NK-92 (cell line): ENCODE data around the gene COX8A.
A peak's percentile ranks its signal among the peaks of the same experiment; 100 is the strongest.
"Not testable (repeated sequence)": the region's sequence is repeated elsewhere in the genome, so short reads cannot be mapped to it uniquely, and the experiment has no call there.

ENCODE experiments used
- DNase-seq: peaks from one replicate; lab custom pipeline; 2025; ENCODE audit not compliant: unreplicated experiment; lab: John Stamatoyannopoulos, UW

The COX8A gene, protein sequence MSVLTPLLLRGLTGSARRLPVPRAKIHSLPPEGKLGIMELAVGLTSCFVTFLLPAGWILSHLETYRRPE

DNA sequence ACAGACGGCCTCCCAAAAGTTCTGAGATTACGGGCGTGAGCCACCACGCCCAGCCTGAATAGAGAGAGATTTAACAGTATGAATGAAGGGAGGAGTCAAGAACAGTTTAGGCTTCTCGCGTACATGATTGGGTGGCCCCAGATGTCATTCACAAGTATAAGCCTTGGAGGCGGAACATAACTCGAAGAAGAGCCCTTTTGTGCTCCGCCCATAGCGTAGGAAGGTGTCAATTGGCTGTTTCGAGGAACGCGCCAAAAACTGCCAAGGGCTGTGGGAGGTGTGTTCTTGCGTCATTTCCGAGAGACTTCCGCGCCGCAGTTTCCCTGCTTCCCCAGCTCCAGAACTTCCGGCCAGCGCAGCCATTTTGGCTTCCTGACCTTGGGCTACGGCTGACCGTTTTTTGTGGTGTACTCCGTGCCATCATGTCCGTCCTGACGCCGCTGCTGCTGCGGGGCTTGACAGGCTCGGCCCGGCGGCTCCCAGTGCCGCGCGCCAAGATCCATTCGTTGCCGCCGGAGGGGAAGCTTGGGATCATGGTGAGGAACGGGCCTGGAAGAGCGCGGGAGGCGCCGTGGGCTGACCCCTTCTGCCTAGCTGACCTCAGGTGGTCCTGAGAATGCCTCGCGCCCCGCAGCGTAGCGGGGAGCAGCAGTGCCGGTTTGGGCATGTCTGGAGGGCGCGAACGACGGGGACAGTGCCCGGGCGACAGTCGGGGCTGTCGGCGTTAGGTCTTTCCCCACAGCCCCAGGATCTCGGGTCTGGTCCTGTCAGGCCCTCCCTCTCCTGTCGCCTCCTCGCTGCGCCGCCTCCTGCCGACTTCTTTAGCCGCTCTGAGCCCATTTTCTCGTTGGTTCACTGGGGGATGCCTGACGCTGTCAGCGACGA, at the start of gene COX8A:
Gene COX8A (plus strand): TSS at position 362 of the 885 bp plus-strand sequence. CDS start 61 bp downstream, at position 423.
- peak; percentile 81 for DNase-seq

DNA sequence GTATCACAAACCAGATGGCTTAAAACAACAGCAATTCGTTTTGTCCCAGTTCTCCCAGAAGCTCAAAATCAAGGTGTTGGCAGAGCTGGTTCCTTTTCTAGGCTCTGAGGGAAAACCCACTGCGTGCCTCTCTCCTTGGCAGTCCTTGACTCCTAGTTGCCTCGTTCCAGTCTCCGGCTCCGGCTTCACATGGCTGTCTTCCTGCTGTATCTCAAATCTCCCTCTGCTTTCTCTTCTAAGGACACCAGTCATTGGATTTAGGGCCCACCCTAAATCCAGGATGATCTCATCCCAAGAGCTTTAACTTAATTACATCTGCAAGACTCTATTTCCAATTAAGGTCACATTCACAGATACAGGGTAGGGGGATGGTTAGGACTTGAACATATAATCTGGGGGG, 44.8 kb upstream of the COX8A start:
- no peak for DNase-seq

DNA sequence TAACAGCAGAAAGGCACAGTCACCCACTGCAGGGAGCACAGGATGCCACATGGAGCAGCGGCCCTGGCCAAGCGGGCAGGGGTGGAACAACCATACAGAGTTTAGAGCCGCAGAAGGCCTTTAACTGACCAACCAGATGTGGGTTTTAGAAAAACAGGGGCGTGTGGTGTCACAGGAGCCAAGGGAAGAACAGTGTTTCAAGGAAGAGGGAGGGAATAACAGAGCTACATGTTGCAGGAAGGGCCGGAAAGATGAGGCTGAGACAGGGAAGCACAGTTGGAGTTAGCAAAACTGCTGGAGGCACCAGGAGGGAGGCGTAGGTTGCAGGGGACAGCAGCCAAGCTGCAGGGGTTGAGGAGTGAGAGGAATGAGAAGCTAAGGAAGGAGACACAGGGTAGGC, 43.4 kb upstream of the COX8A start:
- no peak for DNase-seq

DNA sequence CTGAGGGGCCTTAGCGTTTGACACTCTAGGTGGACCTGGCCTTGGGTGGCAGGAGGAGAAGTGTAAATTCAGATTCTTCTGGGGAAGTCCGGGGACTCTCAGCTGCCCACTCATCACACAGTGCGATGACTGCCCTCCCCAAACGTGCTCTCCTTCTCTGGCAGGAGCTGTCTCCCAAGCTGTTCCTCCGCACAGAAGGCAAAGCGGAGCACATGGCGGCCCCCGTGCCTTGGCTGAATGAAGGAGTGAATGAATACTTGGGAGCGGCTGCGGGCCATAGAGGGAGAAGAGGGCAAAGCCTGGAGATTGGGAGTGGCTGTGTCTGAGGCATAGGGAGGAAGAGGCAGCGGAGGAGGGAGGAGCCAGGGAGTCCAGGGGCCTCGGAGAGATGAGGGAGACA, 42.5 kb upstream of the COX8A start:
- no peak for DNase-seq

DNA sequence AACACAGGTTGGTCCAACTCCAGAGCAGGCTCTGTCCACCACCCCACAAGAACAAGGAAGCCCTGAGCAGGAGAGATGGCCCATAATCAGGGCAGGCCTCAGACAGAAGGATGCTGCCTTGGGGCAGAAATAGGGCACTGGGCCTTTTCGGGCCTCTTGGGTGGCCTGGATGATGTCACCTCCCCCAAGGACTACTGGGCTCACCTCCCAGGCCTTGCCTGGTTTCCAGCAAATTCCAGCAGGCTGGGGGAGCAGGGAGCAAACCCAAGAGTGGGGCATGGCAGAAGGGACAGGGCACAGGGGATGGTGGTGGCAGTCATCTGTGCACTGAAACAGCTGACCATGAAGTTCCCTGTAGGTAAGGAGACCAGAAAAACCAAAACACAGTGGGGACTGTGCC, 41.0 kb upstream of the COX8A start:
- no peak for DNase-seq

DNA sequence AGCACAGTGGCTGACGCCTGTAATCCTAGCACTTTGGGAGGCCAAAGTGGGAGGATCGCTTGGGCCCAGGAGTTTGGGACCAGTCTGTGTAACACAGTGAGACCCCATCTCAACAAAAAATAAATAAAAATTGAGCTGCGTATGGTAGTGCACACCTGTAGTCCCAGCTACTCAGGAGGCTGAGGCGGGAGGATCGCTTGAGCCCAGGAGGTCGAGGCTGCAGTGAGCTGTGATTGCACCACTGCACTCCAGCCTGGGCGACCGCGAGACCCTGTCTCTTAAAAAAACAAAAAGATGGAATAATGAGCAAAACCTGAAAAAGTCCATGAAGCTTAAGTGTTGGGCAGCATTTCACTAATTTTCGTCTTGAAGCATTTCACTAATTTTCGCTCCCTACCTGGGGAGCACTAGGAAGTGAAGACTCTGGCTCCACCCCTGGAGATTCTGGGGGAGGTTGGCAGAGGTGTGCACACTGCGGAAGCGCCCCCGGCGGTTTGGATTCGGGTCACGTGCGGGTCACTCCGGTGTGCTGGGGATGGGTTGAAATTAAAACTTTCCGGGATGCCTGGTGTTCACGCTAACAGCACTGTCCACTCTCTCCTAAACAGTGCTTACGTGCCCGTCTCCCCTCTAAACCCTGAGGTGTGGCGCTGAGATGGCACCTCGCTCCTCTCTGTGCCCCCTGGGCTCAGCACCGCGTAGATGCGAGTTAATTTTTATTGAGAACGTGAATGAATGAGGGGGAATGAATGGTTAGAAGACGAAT, 36.5 kb upstream of the COX8A start:
- DNase-seq = no peak

DNA sequence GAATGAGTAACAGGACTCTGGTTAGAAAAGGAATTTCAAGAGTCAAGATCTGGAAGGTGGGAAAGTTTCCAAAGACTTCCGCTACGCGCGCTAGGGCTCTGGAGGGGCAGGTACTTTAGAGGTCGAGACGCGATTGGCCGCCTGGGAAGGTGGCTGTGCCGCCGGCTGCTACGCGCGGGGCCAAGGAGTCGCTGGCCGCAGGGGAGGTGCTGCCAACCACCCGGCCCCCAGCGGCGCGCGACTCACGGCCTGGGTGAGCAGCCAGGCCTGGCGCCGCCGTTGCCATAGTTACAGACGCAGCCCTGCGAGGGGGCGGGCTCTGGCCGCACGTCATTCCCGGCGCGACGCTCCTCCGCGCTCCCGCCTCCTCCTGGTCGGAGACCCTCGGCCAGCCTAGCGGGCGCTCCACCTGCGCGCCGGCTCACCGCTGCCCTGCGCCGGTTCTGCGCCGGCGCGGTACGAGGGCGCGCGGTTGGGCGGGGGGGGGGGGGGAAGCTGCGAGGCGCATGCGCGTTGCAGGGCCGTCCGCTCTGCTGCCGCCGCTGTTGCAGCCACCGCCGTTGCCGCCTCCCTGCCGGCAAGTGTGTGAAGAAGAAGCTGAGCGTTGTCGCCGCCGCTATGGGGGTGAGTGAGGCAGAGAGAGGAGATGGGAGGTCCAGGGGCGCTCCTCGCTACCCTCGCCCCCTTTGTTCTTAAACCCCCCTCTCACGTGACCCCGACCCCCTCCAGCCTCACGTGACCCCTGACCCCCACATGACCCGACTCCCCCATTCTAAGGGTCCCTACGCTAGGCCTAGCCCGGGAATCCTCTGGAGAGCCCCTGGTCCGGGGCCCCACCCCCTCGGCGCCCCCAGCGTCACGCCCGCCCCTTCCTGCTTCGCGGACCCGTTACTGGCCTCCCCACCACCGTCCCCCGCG, 35.7 kb upstream of the COX8A start, which contains the start of gene NAA40:
Gene NAA40 (plus strand): TSS at position 524 of the 918 bp plus-strand sequence. CDS start 95 bp downstream, at position 619.
- peak; percentile 63 for DNase-seq

DNA sequence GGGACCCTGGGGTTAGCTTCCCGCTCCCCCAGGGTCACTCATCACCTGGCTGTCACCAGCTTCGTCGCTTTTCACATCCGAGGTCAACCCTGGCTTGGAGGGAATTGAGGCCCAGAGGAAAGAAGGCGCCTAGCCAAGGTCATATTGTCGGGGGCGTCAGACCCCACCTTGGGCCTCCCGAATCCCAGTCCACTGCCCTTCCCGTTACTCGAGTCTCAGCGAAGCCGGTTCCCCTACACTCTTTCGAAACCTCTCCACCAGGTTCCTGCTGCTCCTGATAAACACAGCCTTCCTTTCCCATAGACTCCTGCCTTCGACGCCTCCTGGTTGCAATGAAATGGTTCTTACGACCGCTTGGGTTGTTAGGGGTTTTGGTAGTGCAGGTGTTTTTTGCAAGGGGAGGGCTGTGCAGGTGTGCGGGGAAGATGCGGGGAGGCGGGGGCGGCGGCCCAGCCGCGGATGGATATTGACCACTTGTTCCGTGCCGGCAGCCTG, 35.0 kb upstream of the COX8A start:
- no peak for DNase-seq

DNA sequence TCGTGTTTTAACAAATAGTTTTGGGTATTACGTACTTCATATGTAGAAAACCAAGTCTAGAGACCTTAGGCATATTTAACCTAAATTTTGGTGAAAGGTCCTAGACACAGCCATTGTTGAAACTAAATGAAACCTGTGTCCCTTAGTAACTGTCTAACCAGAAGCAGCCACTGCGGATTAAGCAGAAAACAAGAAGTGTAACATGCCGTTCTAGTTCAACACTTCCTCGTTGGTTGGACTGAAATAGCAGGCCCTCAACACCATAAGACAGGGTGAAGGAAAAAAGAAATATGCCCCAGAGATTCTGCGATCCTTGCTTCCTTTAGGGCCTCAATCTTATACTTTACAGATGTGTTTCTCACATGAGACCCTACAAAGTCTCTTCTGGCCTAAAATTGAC, 33.6 kb upstream of the COX8A start:
- no peak for DNase-seq

DNA sequence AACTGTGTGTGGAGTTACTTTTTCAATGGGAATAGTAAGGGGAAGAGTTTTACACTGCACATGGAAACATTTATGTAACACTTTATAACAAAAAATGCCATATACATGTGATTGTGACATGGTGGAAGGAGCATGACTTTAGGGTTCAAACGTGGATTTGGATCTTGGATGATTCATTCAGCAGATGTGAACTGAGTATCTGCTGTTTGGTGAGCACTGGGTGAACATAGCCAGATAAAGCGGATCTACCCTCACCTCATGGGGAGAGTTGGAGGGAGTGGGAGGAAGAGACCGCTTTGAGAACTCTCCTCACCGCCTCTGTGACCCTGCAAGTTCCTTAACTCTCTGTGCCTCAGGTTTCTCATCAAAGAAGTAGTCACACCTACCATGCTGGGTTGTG, 32.5 kb upstream of the COX8A start:
- DNase-seq = no peak

DNA sequence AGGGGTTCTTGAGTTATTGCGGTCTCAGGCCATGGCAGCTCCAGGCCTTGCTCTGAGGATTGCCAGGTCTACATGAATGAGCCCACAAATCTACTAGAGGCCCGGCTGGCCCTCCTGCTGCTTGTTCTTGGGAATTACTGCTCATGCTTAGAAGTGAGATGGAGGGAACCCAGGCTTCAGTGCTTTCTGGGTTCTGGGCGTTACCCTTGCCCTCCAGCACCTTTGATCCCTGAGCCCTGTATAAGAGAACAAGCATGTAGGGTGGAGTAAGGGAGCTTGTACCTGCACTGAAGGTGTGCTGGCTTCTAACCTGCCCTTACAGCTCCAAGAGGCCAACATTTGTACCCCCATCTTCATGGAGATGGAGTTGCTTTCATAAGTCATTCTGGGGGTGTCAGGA, 31.6 kb upstream of the COX8A start:
- no peak for DNase-seq

DNA sequence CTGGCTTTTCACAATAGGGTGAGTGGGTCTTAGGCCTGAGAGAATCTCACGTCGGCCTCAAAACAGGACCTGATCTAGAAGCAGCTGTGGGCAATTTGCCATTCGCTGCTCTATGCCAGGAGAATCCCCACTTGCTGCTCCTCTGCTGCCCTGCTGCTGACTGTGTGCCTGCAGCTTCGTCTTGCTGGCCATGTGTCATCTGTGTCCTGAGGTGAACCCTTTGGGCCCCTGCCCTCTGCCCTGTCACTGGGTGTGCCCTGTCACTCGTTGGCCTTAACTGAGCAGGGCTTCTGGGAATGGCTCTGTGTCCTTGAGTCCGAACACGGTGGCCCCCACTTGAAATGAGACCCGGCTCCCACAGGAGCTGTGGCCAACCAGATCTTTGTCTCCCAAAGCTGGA, 29.4 kb upstream of the COX8A start:
- no peak for DNase-seq

DNA sequence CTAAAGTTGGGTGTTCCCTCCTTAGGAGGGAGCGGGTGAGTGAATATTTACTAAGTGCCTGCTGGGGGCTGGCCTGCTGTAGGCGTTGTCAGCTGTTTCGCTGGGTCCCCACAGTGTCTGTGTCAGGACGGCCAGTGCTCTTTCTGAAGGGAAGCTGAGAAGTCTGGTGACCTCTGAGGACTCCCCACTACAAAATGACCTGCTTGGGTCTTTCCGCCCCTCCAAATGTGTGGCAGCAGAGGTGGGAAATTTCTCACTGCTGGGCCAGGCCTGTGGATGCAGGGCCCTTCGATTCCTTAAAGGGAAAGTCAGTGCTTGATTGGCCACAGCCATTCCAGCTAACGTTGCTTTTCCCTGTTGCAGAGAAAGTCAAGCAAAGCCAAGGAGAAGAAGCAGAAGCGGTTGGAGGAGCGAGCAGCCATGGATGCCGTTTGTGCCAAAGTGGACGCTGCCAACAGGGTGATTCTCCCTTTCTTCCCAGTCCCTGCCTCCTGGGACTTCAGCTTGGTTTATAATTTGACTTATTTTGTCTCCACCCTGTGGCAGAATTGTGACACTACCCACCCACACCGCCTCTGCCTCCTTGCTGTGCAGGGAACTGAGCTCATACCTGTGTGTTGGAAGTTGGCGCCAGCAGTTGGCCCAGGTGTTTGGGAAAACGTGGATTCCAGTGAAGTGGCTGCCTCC, 28.8 kb upstream of the COX8A start:
- DNase-seq = no peak

DNA sequence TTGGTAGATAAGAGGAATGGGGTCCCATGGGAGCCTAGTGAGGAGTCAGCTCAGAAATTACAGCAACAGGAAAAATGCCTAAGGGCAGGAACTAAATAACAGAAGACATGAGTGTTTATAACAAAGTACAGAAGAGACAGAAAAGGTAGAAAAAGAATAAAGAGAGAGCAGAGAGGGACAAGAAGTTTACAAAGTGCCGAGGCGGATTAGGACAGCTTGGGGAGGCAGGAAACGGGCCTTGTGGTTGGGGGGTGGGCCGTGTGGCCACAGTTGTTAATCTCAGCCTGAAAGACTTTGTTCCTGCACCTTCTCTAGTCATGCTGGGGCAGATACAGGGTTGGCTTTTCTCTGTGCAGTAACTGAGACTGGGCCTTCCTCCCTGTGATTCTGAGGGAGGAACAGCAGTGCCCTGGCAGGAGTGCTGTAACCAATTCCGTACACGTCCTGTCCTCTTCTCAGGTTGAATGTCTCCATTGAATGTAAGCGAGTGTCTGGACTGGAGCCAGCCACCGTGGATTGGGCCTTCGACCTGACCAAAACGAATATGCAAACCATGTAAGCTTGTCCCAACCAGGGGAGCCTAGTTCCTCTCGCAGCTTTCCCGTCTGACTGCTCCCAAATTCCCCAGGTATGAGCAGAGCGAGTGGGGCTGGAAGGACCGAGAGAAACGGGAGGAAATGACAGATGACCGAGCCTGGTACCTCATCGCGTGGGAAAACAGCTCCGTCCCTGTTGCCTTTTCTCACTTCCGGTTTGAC, 22.5 kb upstream of the COX8A start:
- DNase-seq = no peak

DNA sequence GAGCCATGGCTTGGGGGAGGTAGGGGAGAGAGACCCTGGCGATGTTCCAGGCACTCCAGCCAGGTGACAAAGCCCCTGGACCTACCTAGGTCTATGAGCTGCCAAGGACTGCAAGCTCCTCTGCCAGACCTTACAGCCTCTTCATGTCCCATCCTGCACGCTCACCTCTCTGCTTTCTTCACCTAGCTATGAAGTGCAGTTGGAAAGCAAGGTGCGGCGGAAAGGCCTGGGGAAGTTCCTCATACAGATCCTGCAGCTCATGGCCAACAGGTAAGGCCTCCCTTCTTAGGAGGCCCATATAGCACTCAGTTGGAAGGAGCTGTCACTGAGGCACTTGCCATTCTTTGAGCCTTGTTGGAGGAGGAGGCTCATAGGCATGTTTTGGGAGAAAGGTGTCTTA, 21.9 kb upstream of the COX8A start:
- no peak for DNase-seq

DNA sequence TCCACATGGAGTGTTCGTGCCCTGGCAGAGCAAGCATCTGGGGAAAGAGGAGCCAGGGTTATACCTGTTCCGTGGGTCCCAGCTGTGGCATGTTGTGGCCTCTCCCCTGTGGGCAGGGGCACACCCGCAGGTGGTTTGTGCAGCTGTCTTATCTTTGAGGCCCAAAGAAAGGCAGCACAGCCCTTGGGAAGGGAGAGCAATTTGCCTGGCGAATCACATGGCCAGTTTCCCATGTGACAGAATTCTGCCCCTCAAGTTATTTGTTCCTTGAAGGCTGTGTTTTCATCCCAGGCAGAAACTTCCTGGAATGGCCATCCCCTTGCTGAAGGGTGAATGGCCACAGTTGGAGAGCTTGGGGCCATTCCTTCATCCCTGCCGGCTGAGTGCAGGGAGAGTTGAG, 16.4 kb upstream of the COX8A start:
- no peak for DNase-seq

DNA sequence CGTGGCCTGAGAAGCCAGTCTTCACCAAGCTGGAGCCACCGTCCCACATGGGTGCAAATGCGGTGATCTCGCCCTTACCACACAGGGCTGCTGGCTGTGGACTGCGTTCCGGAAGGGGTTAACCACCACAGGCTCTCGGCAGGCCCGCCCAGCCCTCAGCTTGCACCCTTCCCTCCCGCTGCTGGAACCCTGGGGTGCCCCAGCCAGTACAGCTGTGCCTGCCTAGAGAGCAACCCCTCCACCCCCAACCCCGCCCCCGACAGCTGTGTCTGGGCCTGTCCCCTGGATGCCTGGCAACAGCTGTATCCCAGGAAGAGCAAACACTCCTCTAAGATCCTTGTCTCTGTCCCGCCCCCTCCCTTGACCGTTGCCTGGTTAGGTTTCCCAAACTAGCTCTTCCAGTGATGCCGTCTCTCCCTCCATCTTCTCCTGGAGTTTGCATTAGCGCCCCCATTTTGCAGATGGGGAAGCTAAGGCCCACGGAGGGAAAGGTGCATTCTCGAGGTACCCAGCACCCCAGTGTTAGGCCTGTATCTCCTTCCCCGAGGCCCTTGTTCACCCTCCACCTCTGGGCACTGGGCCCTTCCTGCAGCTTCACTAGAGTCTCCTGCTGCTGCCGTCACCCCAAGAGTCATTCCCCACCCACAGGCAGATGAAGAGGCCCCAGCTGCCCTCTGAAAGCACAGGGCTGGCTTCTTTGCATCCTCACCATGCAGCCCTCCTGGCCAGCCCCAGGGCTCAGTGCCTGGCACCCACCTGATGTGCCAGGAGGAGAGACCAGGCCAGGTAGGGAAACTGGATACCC, 12.6 kb upstream of the COX8A start:
- DNase-seq = no peak

DNA sequence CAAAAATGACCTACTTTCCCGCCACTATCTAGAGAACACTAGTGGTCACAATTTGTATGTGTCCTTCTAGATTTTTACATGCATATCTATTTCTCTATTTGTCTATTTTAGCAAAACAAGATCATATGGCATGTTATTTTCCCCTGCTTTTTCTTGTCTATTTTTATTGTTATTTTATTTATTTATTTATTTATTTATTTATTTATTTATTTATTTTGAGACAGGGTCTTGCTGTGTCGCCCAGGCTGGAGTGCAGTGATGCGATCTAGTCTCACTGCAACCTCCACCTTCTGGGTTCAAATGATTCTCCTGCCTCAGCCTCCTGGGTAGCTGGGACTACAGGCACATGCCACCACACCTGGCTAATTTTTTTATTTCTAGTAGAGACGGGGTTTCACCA, 10.5 kb upstream of the COX8A start:
- DNase-seq = not testable (repeated sequence)

DNA sequence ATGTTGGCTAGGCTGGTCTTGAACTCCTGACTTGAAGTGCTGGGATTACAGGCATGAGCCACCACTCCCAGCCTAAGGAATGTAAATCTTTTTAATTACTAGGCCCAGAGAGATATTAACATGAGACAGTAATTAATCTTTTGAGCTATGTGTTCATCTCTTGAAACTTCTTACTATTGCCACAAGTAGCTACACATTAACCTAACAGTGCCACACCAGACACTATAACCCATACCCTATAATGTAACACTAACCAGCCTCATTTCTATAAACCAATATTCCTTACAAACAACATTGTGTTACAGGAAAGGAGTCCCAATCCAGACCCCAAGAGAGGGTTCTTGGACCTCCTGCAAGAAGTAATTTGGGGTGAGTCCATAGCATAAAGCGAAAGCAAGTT, 8.0 kb upstream of the COX8A start:
- no peak for DNase-seq
